Measurements from ENCODE around the gene STRIP2.

DNA sequence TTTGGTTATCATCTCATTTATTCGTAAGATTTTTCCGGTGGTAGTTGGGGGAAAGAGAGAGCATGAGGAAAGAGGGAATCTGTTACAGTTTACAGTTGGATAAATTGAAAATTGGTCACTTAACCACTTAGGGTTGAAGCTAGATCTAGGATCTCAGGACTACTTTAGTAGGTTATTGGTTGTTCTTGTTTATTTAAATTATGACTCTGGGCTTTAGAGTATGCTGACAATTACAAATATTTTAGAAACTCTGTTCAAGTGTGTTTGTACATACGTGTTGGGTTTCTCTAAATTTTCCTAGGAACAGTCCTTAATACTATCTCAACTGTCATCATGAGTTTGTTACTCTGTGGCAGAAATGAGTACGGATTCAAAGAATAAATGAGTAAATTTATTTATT is 48.6 kb upstream of the STRIP2 start:
- TF ChIP-seq CTCF (IDR thresholded peaks at IDR 0.05) (no peak), POLR2A (IDR thresholded peaks at IDR 0.05) (no peak), POLR2AphosphoS5 (IDR thresholded peaks at IDR 0.05) (no peak)

All from breast epithelium (tissue), 3 donors.